GM10266 (cell line): ENCODE measurements around the gene GBA2.

Source experiments
- DNase-seq: peaks from one replicate; pipeline ENCODE4 v3.0.0; 2012; ENCODE audit errors: extremely low spot score
- CTCF ChIP-seq: IDR thresholded peaks from 2 replicates; pipeline ENCODE4 v1.5.1; 2012; ENCODE audit warnings: mild to moderate bottlenecking, low read depth; ENCODE audit not compliant: control insufficient read depth, insufficient read depth; ENCODE audit errors: missing control alignments

GBA2 gene

GRCh38 chr9:35776018-35776417 lies 27.0 kb upstream of the GBA2 start:
- no peak for TF ChIP-seq CTCF
- no peak for DNase-seq

GRCh38 chr9:35774907-35775635 lies 26.0 kb upstream of the GBA2 start:
- no peak for DNase-seq
- no peak for TF ChIP-seq CTCF

- DNase-seq, result no peak
- no peak for TF ChIP-seq CTCF
Observed at GRCh38 chr9:35771943-35772342, 22.9 kb upstream of the GBA2 start.

- no peak for TF ChIP-seq CTCF
- no peak for DNase-seq
Observed at GRCh38 chr9:35771534-35771933, 22.5 kb upstream of the GBA2 start.

- TF ChIP-seq CTCF, result no peak
- DNase-seq, result no peak
Observed at GRCh38 chr9:35771075-35771433, 22.0 kb upstream of the GBA2 start.

- TF ChIP-seq CTCF, result no peak
- no peak for DNase-seq
Observed at GRCh38 chr9:35769763-35770162, 20.7 kb upstream of the GBA2 start.

GRCh38 chr9:35767458-35767857 lies 18.4 kb upstream of the GBA2 start:
- DNase-seq, result no peak
- no peak for TF ChIP-seq CTCF
